A549 (cell line): ENCODE data around the gene DUSP7. TPM values are rescaled to one million over a fixed set of nuclear protein-coding genes. Genes with fewer than 3 reads are reported as not detected.

Source experiments
- ATAC-seq, 2 experiments: fragments of 200-7000 bp in 1 of 2; fragments of >200 bp in 1 of 2; cut with Nextera tagmentation in 1 of 2; cut with Tn5 transposase in 1 of 2; 3 replicates each; pipeline versions ENCODE4 v1.8.0 to v1.9.1; 2018 to 2020; ENCODE audit warnings: mild to moderate bottlenecking in 1 of 2, moderate library complexity in 1 of 2
- CTCF ChIA-PET: fragments of 300-600 bp; sonication (Branson Sonifier 250); formaldehyde crosslinking; extraction: SDS; loops from one replicate; lab custom pipeline; 2021; ENCODE audit warnings: antibody characterized with exemption, inconsistent platforms; lab: Yijun Ruan, JAX
- POLR2A ChIA-PET: fragments of 350-600 bp; formaldehyde crosslinking; extraction: SDS; loops from one replicate; lab custom pipeline; 2021; ENCODE audit warnings: antibody characterized with exemption, inconsistent platforms; lab: Yijun Ruan, JAX
- DNase-seq, 2 experiments: peaks; one replicate each; pipeline versions ENCODE4 v3.0.0 to v3.0.0-alpha.2; 2011 to 2016; ENCODE audit warnings: low read depth in 1 of 2, low spot score in 1 of 2
- FAIRE-seq: peaks from 2 replicates; lab custom pipeline; 2011; peaks lifted over from hg19 to GRCh38; lab: Jason Lieb, UNC
- H3K27ac ChIP-seq, 2 experiments: fragments of >200 bp; sonication (Bioruptor Twin); formaldehyde crosslinking; 3 replicates each; pipeline ENCODE4 v1.5.1; 2016 to 2017
- H3K4me1 ChIP-seq: fragments of >200 bp; sonication (Bioruptor Twin); formaldehyde crosslinking; 3 replicates; pipeline ENCODE4 v1.6.1; 2016
- H3K4me2 ChIP-seq: fragments of >200 bp; sonication (Bioruptor Twin); formaldehyde crosslinking; 3 replicates; pipeline ENCODE4 v1.6.1; 2016
- H3K4me3 ChIP-seq: fragments of >200 bp; sonication (Bioruptor Twin); formaldehyde crosslinking; 3 replicates; pipeline ENCODE4 v1.5.1; 2016
- H3K9me3 ChIP-seq: fragments of >200 bp; sonication (Bioruptor Twin); formaldehyde crosslinking; 3 replicates; pipeline ENCODE4 v1.6.1; 2016
- CBX8 ChIP-seq: fragments of 200-600 bp; sonication (generic); IDR thresholded peaks from 2 replicates; pipeline ENCODE4 v1.6.1; 2016
- CEBPB ChIP-seq, 2 experiments: fragments of >200 bp in 1 of 2; sonication (Bioruptor Twin) in 1 of 2; formaldehyde crosslinking in 1 of 2; IDR thresholded peaks; 2 replicates each; pipeline ENCODE4 v1.6.1; 2012 to 2016
- ESRRA ChIP-seq: fragments of 150-350 bp; IDR thresholded peaks from 2 replicates; pipeline ENCODE4 v1.6.1; 2014; ENCODE audit warnings: mild to moderate bottlenecking, low read length, borderline replicate concordance
- FOSB ChIP-seq: fragments of 250-450 bp; sonication (Bioruptor Pico); IDR thresholded peaks from 2 replicates; pipeline ENCODE4 v1.5.0; 2020; ENCODE audit warnings: mild to moderate bottlenecking, moderate library complexity
- HEYL ChIP-seq: fragments of 250-450 bp; sonication (Bioruptor Pico); IDR thresholded peaks from 2 replicates; pipeline ENCODE4 v1.8.0; 2021; ENCODE audit warnings: mild to moderate bottlenecking, moderate library complexity
- HOXB13 ChIP-seq: fragments of 250-450 bp; sonication (Bioruptor Pico); IDR thresholded peaks from 2 replicates; pipeline ENCODE4 v1.5.0; 2020; ENCODE audit warnings: low read depth, mild to moderate bottlenecking, moderate library complexity
- MAFK ChIP-seq: fragments of 450-650 bp; IDR thresholded peaks from 2 replicates; pipeline ENCODE4 v1.6.1; 2014; ENCODE audit not compliant: partially characterized antibody
- PHF8 ChIP-seq: fragments of 200-600 bp; sonication (generic); IDR thresholded peaks from 2 replicates; pipeline ENCODE4 v1.6.1; 2016; ENCODE audit warnings: low read depth, mild to moderate bottlenecking, antibody characterized with exemption, moderate library complexity, borderline replicate concordance
- POLR2A ChIP-seq: IDR thresholded peaks from 2 replicates; pipeline ENCODE4 v1.6.1; 2012; ENCODE audit warnings: mild to moderate bottlenecking, low read length
- RAD21 ChIP-seq, 2 experiments: fragments of >200 bp in 1 of 2; sonication (Bioruptor Twin) in 1 of 2; formaldehyde crosslinking in 1 of 2; IDR thresholded peaks in 1 of 2; conservative IDR thresholded peaks in 1 of 2; 2 replicates in 1 of 2; 3 replicates in 1 of 2; pipeline ENCODE4 v1.6.1; 2012 to 2018; ENCODE audit warnings: inconsistent platforms in 1 of 2
- RARB ChIP-seq: fragments of 250-450 bp; sonication (Bioruptor Pico); IDR thresholded peaks from 2 replicates; pipeline ENCODE4 v1.8.0; 2021; ENCODE audit warnings: mild to moderate bottlenecking, moderate library complexity
- RCOR1 ChIP-seq: fragments of 150-350 bp; IDR thresholded peaks from 2 replicates; pipeline ENCODE4 v1.6.1; 2014; ENCODE audit warnings: antibody characterized with exemption, low read length, low read depth
- RFX5 ChIP-seq: fragments of 450-650 bp; IDR thresholded peaks from 2 replicates; pipeline ENCODE4 v1.7.1; 2014; ENCODE audit warnings: antibody characterized with exemption, mild to moderate bottlenecking, moderate library complexity
- SMC3 ChIP-seq: fragments of >200 bp; sonication (Bioruptor Twin); formaldehyde crosslinking; IDR thresholded peaks from 3 replicates; pipeline ENCODE4 v1.6.1; 2018; ENCODE audit warnings: inconsistent platforms
- SREBF2 ChIP-seq: fragments of 450-650 bp; IDR thresholded peaks from 2 replicates; pipeline ENCODE4 v1.6.1; 2014; ENCODE audit warnings: mild to moderate bottlenecking, moderate library complexity
- TP53 ChIP-seq: fragments of 250-450 bp; sonication (Bioruptor Pico); IDR thresholded peaks from 2 replicates; pipeline ENCODE4 v1.5.0; 2021; ENCODE audit warnings: mild to moderate bottlenecking, moderate library complexity
- ZFP36 ChIP-seq: fragments of 450-650 bp; IDR thresholded peaks from 2 replicates; pipeline ENCODE4 v1.6.1; 2014; ENCODE audit warnings: borderline replicate concordance; ENCODE audit not compliant: partially characterized antibody
- WGBS: methylation state at CpG from one replicate; pipeline ENCODE4 v1.1.6; 2017; ENCODE audit errors: missing lambda C conversion rate; 5-methylcytosine and 5-hydroxymethylcytosine counted together
- polyA plus RNA-seq, 4 experiments: library from polyadenylated mRNA; depleted of rRNA in 3 of 4; stranded (reverse); fragments of >200 nt; fragmentation: RNase III in 1 of 4; extraction: RNeasy Plus Mini Kit Qiagen cat#74134 plus additional on column Dnase treatment in 1 of 4; gene quantifications; 2 replicates in 3 of 4; 3 replicates in 1 of 4; pipeline ENCODE4 v1.2.3, GENCODE V29; 2011 to 2017

The DUSP7 gene
- polyA plus RNA-seq, 2 of the 4 experiments (the other 2 are of a cell fraction), result 4.4 to 4.8 TPM

DNA sequence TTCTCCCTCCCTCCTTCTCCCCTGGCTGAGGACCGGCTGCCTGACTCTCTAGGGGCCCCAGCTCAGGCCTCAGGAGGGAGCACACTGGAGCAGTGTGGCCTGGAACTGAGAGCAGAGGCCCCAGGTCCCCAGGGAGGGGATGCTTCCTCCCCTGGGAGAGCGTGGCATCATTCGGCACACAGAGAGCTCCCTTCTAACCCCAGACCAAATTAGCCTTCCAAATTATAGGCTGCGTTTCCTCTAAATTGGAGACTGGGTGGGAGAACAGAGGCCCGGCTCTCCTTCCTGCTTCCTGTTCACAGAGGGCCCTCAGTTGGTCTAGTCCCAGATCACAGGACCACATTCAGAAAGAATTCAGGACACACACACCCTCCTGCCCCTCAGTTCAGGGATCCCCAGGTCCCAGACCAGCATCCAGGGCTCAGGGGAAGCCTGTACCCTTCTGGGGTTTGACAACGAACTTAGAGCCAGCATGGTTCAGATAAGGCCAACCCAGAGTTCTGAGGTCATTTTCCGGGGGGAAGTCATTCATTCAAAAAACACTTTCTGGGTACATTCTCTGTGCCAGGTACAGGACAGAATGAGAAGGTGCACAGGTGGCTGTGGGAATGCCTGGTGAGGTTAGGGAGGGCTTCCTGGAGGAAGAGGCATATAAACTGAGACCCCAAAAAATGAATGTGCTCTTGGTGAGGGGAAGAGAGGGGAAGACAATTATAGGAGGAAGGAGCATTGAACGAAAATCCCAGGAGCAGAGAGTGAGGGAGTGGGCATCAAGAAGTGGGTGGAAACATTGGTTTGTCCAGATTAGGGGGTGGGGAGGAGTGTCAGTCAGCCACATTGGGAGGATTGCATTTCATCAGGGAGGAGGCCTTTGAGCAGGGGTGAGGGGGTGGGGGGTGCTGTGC lies 32.3 kb downstream of the DUSP7 start:
- FAIRE-seq, result no peak
- peak; percentile 36 for TF ChIP-seq ZFP36
- TF ChIP-seq SREBF2, result no peak
- H3K4me3 ChIP-seq, result no peak overlapping the region
- H3K27ac ChIP-seq, result no peak overlapping the region
- CTCF ChIA-PET, result interaction anchor here (0.8 kb wide), 1 partner anchor 20 kb away, joined by 3 read pairs; no protein-coding TSS in a partner anchor
- no peak overlapping the region for H3K4me2 ChIP-seq
- H3K4me1 ChIP-seq, result no peaks in the 10 kb centered on the region
- POLR2A ChIA-PET, result no interaction called here
- DNase-seq, result no peak
- no peak for ATAC-seq
- H3K9me3 ChIP-seq, result no peaks in the 10 kb centered on the region
- WGBS, result 87% methylated on average over 7 of the region's 8 CpGs

DNA sequence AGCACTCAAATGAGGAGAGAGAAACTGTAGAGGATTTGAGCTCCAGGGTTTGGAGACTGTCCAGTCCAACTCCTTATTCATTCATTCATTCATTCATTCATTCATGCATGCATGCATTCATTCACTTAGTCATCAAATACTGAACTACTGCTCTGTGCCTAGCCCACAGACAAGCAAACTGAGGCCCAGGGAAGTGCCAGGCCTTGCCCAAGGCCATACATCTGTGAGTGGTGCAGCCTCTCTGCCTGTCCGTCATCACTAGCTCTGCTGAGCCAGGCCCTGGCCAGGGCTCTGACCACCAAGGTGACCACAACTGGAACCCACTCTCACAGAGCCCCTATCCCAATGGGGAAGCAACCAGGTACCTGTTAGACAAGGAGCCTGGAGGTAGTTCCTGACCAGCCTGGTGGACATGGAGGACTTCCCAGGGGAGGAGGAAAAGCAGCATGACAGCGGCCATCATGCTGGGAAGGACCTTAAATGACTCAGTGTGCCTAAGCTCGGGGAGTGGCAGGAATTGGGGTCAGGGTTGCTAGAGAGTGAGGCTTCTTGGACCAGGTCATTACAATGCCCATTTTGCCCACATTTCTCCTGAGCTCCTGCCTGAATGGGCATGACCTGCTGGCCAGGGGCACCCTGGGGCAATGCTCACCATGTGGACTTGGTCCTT lies 33.1 kb downstream of the DUSP7 start:
- DNase-seq, result no peak
- WGBS, result 71% methylated on average over 3 of the region's 3 CpGs
- Histone ChIP-seq H3K27ac (no peak overlapping the region), H3K4me2 (no peak overlapping the region), H3K4me1 (no peaks in the 10 kb centered on the region), H3K4me3 (no peak overlapping the region), H3K9me3 (no peaks in the 10 kb centered on the region)
- CTCF ChIA-PET, result interaction anchor here (0.7 to 1.4 kb wide), 5 partner anchors 11 to 120 kb away, joined by 3 read pairs; no protein-coding TSS in a partner anchor
- TF ChIP-seq PHF8 (no peak), RAD21 (conservative IDR thresholded peaks at IDR 0.05 in 1 of 2, IDR thresholded peaks at IDR 0.05 in 1 of 2) (no peak), ESRRA (no peak), SMC3 (no peak), CEBPB (IDR thresholded peaks at IDR 0.05) (no peak), RCOR1 (no peak)
- no peak for ATAC-seq
- FAIRE-seq, result no peak
- POLR2A ChIA-PET, result no interaction called here

DNA sequence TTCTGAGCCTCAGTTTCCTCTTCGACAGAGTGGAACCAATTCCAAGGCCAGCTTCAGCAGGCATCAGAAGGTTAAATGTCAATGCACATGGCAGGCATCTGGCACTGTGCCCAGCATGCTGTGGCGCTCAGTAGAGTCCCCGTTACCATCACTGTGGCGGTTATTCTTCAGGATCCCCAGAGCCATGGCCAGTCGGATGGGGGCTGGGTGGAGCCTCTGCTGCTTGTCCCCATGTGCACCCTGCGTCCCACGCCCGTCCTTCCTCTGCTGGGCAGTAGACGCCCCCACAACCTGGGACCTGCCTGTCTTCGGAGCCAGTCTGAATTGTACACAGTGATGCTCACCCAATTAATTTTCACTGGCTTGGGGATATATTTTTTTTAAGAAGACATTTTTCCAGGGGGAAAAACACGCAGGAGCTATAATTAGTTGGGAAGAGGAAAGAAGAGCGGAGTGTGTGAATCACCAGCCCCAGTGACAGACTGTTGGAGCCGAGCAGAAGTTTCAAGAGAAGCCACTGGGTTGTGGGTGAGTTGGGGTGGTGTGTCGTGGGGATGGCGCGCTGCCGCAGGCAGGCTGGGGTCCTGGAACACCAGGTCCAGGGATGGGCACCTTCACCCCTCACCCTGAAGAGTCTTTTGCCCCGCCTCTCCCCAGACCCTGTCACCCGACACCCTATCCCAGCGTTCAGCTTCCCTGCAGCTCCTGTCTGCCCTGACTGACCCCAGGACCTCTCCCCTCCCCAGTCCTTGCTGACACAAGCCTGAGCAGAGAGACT lies 33.9 kb downstream of the DUSP7 start:
- ChIA-PET POLR2A (no interaction called here), CTCF (interaction anchor here (0.7 to 1.4 kb wide), 4 partner anchors 11 to 121 kb away, joined by 3 read pairs; no protein-coding TSS in a partner anchor)
- H3K4me2 ChIP-seq, result no peak overlapping the region
- TF ChIP-seq HEYL, result no peak
- TF ChIP-seq RFX5, result no peak
- TF ChIP-seq CBX8, result no peak
- no peak for TF ChIP-seq FOSB (CRISPR knock-in tag)
- TF ChIP-seq SMC3, result no peak
- TF ChIP-seq HOXB13, result no peak
- TF ChIP-seq MAFK, result no peak
- TF ChIP-seq TP53 (CRISPR knock-in tag), result no peak
- TF ChIP-seq, all 56 proteins: peak for 0
- 82% methylated on average over 16 of the region's 20 CpGs for WGBS
- no peak for DNase-seq
- Histone ChIP-seq H3K4me3 (no peak overlapping the region), H3K27ac (no peak overlapping the region), H3K9me3 (no peaks in the 10 kb centered on the region), H3K4me1 (no peaks in the 10 kb centered on the region)
- FAIRE-seq, result no peak
- ATAC-seq, result peak in 1 of 2 experiments; percentile 21; a peak in 1 of 6 replicates

DNA sequence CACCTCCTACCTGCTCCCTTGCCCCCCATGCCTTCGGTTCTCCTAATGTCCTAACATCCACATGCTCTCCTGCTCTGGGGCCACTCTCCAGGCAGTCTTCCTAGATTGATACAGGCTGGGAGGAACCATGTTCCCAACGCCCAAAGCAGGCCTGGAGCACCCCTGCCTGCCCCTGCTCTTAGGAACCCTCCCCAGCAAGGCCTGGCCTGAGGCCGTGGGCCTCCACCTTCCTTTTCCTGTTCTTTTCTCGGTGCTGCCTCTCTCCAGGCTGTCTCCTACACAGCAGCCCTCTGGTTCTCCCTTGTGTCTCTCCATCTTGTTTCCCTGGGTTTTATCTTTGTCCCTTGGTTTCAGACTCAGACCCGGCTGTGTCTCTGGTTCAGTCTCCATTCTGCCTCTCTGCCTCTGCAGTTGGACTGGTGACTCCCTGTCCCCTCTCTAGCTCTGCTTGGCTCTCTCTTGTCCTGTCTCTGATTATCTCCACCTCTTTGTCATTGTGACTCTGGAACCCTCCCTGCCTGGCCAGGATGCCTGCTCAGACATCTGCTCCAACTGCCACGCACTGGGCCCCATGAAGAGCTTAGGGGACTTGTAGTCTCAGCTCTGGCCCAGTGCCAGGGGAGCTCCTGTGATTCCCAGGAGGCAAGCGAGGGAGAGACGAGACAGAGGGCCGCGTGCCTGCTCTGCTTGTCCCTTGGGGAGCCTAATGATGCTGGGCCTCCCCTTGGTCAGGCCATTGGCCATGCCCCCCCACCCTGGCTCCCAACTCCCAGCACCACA lies 34.7 kb downstream of the DUSP7 start:
- no peaks in the 10 kb centered on the region for H3K9me3 ChIP-seq
- DNase-seq (no peak), FAIRE-seq (no peak), ATAC-seq (peak in 1 of 2 experiments; percentile 19; a peak in 3 of 6 replicates)
- H3K4me2 ChIP-seq, result no peak overlapping the region
- 80% methylated on average over 5 of the region's 10 CpGs for WGBS
- no peak overlapping the region for H3K4me3 ChIP-seq
- CTCF ChIA-PET, result interaction anchor here (1.4 to 10.8 kb wide), 3 partner anchors 10 to 30 kb away, joined by 3 to 96 read pairs (median 3); no protein-coding TSS in a partner anchor
- H3K4me1 ChIP-seq, result no peaks in the 10 kb centered on the region
- POLR2A ChIA-PET, result no interaction called here
- no peak for TF ChIP-seq RARB (CRISPR knock-in tag)
- no peak for TF ChIP-seq MAFK
- no peak for TF ChIP-seq ESRRA
- no peak for TF ChIP-seq POLR2A
- no peak overlapping the region for H3K27ac ChIP-seq
